HG02759 (cell line): ENCODE measurements around the gene UBE2E2.

Experiments used
- ATAC-seq: cut with Tn5 transposase; IDR thresholded peaks from one replicate; pipeline ENCODE4 v1.9.1; 2021; ENCODE audit warnings: mild to moderate bottlenecking, moderate library complexity; ENCODE audit not compliant: unreplicated experiment

UBE2E2 gene

GRCh38 chr3:23567917-23568316 lies 364.8 kb downstream of the UBE2E2 start:
- peak; percentile 63 for ATAC-seq

- no peak for ATAC-seq
These were observed 370.7 kb downstream of the UBE2E2 start for GRCh38 chr3:23573827-23574226.

GRCh38 chr3:23574822-23575315 lies 371.7 kb downstream of the UBE2E2 start:
- ATAC-seq: no peak

DNA sequence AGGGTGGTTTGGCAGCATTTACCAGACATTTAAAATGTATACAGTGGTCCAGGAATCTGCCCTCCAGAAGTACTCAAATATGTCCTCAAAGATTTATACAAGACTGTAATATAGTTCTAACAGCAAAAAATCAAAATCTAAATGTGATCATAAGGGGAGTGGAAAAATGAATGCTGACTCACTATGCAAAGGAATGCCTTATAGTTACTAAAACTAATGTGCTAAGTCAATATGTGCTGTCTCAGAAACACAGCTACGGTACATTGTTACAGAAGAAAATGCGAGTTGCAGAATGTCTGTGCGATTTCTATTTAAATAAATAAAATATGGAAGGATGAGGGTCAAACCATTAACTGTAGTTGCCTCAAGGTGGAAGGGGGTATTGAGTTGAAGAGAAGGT lies 372.6 kb downstream of the UBE2E2 start:
- no peak for ATAC-seq

- ATAC-seq: no peak
These were observed 373.3 kb downstream of the UBE2E2 start for GRCh38 chr3:23576379-23576959.

- no peak for ATAC-seq
These were observed 377.1 kb downstream of the UBE2E2 start for GRCh38 chr3:23580096-23580713.

- ATAC-seq: no peak
These were observed 381.0 kb downstream of the UBE2E2 start for GRCh38 chr3:23583980-23584740.

DNA sequence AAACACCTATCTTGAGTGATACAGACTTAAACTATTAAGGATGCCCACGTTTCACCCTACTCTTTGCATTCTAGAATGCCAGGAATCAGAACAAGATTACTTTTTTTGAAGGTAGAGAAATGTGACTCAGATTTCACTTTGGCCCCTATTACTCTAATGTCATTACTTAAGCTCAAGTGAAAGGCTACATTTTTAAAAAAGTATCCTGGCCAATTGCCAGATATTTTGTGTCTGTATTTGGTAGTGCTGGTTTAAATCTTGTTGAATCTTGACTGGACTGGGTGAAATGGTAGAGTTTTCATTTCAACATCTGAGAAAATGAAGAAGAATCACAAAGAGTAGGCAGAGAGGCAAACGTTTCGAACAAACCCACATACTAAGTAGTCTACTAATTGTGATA lies 384.4 kb downstream of the UBE2E2 start:
- no peak for ATAC-seq

DNA sequence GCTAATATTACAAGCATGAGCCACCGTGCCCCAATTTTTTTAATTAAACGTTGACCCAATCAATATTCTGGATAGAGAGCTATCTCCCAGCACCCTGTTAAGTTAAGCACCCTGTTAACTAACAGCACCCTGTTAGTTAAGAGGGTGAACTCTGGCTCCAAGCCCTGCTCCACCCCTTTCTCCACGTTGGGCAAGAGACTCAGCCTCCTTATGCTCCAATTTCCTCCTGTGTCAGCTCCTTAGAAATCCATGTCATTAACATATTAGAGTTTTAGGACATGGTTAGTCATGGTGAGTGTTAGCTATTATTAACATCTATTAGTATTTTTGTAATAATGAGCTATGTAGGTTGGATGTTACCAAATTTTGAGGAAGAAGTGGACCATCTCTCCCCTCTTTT lies 385.4 kb downstream of the UBE2E2 start:
- ATAC-seq: no peak

- no peak for ATAC-seq
These were observed 386.5 kb downstream of the UBE2E2 start for GRCh38 chr3:23589602-23590001.

DNA sequence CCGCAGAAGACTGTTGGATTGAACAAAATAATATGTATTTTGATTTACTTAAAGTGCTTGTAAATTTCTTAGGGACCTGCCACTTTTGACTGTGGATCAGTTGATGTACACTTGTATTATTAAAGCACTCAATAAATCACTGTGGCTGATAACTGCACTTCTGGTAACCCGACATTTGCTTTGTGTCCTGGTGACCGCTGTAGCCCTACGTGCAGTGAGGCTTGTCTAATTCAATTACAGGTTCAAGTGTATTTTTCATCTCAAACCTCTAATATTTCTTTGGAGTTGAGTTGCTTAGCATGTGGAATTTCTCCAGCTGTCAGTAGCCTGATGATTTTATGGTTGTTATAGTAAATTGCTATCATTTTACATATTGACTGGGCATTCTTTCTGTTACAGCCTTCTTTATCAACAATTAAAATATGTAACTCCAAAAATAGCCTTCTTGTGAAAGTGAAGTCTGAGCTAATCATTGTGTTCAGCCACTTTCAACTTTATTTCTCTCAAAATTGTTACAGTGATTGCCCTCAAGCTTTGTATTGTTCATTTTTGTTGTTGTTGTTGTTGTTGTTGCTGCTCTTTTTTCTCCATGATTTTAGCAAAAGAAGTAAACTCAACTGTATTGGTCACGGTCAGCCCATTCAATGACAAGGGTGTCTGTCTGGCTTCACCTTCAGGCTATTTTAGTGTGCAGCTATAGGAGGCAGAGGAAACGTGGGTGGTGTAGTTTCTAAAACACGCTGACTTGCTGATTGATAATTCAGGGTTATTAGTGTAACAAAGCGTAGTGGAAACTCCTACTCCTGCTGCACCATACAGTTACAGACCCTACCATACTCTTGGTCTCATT lies 387.5 kb downstream of the UBE2E2 start:
- peak; percentile 76 for ATAC-seq

DNA sequence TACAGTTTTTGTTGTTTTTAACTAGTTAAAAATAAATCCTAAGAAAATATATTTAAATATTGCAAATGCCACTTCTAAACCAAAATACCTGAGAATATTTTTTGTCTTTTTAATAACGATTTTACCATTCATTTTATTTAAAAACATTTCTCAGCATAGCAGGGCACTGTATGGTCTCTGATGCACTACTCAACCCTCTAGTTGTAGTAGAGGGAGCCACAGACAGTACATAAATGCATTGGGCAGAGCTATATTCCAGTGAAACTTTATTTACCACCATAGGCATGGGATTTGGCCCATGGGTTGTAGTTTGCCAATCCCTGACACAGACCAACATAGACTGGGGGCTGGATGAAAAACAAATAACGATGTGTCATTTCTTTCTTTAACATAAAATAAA lies 388.2 kb downstream of the UBE2E2 start:
- no peak for ATAC-seq

- ATAC-seq: peak; percentile 78
These were observed 390.1 kb downstream of the UBE2E2 start for GRCh38 chr3:23592961-23593931.

GRCh38 chr3:23594066-23594465 lies 390.9 kb downstream of the UBE2E2 start:
- no peak for ATAC-seq

GRCh38 chr3:23594894-23595670 lies 392.0 kb downstream of the UBE2E2 start:
- ATAC-seq: no peak

DNA sequence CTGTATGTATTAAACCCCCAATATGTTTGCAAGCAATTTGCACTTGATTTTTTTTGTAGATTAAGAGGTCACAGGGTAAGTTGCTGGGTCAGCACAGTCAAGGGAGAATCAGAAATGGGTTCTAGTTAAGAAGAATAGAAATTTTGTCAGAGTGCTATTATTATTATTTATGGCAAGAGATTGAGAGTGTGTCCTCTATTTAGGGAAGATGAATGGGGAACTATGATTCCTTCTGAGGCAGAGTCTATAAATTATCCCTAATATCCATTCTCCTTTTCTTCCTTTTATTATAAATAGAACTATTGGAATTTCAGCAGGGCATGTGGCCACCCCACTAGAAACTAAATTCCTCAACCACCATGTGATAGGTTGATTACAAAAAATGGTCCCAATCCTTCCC lies 392.7 kb downstream of the UBE2E2 start:
- no peak for ATAC-seq

DNA sequence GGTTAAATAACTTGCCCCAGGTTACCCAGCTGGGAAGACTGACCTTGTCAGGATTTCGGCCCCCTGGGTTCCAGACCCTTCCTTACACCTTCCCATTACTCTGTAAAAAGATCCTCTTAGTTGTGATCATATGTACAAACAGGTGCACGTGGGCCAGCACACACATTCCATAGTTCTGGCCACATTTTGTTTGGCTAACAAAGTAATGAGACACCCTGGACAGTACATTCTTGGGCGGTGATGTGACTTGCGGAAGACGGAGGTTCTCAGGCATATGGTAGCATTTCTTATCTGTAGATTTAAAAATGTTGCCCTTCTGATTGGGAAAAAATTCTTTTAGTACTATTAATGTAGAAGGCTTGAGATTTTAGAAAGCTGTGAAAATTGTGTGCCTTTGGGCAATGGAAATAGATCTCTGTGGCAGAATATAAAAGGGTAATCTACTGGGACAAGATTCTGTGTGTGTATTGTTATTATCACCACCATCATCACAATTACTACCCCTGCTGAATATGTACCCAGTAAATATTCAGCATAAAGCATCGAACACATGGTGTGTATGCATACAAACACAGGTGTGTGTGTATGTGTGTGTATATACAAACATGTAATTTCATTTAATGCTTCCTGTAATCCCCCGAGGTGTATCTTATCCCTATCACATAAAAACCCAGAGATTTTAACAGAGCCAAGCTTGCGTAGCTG lies 397.2 kb downstream of the UBE2E2 start:
- ATAC-seq: no peak

DNA sequence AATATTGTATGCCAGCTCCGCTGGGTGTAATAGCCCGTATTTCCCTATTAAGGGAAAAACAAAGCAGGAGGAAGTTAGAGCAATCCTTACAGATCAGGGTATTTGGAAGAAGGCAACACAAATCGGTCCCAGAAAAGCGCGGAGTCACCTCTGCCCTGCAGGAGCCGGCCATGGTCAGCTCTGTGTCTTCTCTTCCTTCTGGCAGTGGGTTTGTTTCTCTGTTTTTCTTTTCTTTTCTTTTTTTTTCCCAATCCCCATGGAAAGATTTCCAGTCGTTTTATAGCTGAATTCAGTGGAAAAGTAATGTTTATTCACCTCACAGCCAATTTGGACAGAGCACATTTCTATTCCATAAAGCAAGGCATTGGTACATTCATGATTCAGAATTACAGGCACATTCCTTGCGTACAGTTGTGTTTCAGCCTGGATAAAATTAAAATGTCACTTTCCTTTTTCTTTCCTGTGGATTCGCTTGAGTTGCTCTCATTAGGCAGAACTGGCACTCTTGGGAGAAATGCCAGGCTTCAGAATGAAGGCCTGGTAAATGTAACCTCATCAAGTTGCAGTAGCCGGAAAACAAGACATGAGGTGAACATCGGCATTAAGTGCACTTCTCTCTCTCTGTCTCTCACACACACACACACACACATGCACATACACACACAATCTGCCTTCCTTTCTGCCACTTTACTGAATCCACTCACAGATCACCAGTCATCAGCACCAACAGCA lies 398.1 kb downstream of the UBE2E2 start:
- no peak for ATAC-seq
